Measurements from ENCODE around the gene RFX2.
A peak's percentile ranks its signal among the peaks of the same experiment; 100 is the strongest.

The RFX2 gene

DNA sequence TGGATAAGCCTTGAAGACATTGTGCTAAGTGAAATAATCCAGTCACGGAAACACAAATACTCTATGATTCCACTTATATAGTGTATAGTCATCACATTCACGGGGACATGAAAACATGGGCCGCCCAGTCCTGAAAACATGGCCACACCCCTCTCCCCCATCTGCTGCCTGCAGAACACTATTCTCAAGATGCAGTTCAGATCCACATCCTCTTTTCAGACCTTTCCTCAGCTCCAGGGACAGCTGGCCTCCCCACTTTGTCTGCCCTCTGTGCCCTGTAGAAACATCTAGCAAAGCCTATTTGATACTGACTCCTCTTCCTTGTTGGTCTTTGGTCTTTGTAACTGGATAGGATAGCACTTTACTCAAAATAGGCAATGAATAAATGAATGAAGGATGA is 8.3 kb downstream of the RFX2 start:
- H3K9me3 ChIP-seq (ENCODE audit: low read length): no peaks in the 10 kb centered on the region
- H3K9ac ChIP-seq (ENCODE audit: low read length): no peak overlapping the region
- H3K36me3 ChIP-seq (ENCODE audit: insufficient read depth, low read length): peaks cover 5% of the 10 kb centered on the region
- no peaks in the 10 kb centered on the region for H3K27me3 ChIP-seq (ENCODE audit: control insufficient read depth in 1 of 2, insufficient read depth in 2 of 2, low read length in 2 of 2)
- H3K27ac ChIP-seq (ENCODE audit: low read depth, low read length): peak overlapping the region; percentile 86
- H3K4me3 ChIP-seq (ENCODE audit: low read depth in 1 of 2, low read length in 2 of 2): no peak overlapping the region
- peaks cover 86% of the 10 kb centered on the region for H3K4me1 ChIP-seq (ENCODE audit: insufficient read depth, low read length)

DNA sequence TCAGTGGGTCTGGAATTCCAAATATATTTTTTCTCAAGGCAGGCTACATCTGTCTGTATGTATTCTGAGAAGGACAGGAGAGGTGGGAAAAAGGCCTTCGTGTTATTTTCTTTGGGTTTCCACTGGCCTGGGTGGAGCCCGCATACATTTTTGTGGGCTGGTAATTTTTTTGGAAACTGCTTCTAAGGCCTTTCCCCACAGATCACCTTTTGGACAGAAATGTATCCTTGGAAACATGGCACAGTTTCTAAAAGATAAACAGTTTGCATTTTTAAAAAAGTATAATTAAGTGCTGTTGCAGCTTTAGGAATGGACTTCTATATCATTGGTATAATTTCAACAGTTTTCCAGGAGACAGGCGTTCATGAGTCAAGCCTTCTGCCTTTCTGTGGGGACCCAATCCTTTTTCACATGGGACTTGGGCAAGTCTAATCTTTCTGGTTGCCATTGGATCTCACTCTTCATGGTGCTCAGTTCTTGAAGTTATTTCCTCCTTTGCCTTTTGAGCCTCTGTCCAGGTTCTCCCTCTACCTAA is 8.9 kb downstream of the RFX2 start:
- H3K9me3 ChIP-seq (ENCODE audit: low read length): no peaks in the 10 kb centered on the region
- H3K4me3 ChIP-seq (ENCODE audit: low read depth in 1 of 2, low read length in 2 of 2): no peak overlapping the region
- H3K27me3 ChIP-seq (ENCODE audit: control insufficient read depth in 1 of 2, insufficient read depth in 2 of 2, low read length in 2 of 2): no peaks in the 10 kb centered on the region
- H3K4me1 ChIP-seq (ENCODE audit: insufficient read depth, low read length): peaks cover 90% of the 10 kb centered on the region
- no peak overlapping the region for H3K9ac ChIP-seq (ENCODE audit: low read length)
- H3K27ac ChIP-seq (ENCODE audit: low read depth, low read length): peak overlapping the region; percentile 8
- peaks cover 5% of the 10 kb centered on the region for H3K36me3 ChIP-seq (ENCODE audit: insufficient read depth, low read length)

DNA sequence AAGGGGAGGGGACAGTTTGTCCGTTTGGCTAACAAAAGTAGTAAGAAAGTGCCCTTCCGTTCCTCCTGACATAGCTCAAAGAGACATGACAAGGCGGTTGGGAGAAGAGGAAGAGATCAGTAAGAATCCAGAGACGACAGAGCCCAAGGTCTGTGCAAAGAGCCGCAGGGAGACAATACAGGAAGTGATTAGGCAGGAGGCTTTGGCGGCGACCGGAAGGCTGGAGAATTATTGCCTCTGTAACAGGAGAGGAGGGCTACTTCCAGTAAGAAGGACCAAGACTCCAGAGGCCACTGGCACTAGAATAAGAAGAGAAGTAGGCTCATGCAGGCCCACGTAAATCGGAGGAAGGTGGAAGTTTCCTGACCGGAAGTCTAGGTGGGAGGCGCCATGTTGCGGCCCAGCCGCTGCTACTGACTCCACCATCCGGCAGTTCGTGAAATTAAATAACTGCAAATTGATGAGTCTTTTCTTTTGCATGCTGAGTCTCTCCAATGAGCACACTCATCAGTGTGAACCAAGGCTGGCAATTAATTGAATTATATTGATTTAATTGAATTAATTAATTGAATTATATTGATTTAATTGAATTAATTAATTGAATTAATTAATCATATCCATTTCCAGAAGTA is 9.9 kb downstream of the RFX2 start:
- H3K9me3 ChIP-seq (ENCODE audit: low read length): no peaks in the 10 kb centered on the region
- H3K4me3 ChIP-seq (ENCODE audit: low read depth in 1 of 2, low read length in 2 of 2): peak overlapping the region in 1 of 2 donors; percentile 23
- no peaks in the 10 kb centered on the region for H3K27me3 ChIP-seq (ENCODE audit: control insufficient read depth in 1 of 2, insufficient read depth in 2 of 2, low read length in 2 of 2)
- no peak overlapping the region for H3K9ac ChIP-seq (ENCODE audit: low read length)
- peaks cover 88% of the 10 kb centered on the region for H3K4me1 ChIP-seq (ENCODE audit: insufficient read depth, low read length)
- H3K27ac ChIP-seq (ENCODE audit: low read depth, low read length): peak overlapping the region; percentile 69
- H3K36me3 ChIP-seq (ENCODE audit: insufficient read depth, low read length): no peaks in the 10 kb centered on the region

DNA sequence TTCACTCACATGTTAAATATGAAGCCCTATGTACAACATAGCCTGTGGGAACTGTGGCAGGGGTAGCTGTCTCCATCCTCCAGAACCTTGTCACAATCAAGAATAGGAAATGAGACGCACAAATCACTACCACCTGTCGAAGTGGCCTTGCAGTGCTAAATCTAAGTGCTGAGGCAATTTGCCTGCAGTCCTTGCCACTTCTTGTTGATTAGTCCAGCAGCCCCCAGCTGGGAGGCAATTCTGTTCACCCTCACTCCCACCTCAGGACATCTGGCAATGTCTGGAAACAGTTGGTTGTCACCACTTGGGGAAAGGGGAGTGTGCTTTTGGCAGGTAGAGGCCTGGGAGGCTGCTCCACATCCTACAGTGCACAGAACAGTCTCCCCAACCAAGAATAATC is 10.7 kb downstream of the RFX2 start:
- H3K9me3 ChIP-seq (ENCODE audit: low read length): no peaks in the 10 kb centered on the region
- H3K4me1 ChIP-seq (ENCODE audit: insufficient read depth, low read length): peaks cover 83% of the 10 kb centered on the region
- no peaks in the 10 kb centered on the region for H3K36me3 ChIP-seq (ENCODE audit: insufficient read depth, low read length)
- H3K4me3 ChIP-seq (ENCODE audit: low read depth in 1 of 2, low read length in 2 of 2): peak overlapping the region in 1 of 2 donors; percentile 7
- H3K9ac ChIP-seq (ENCODE audit: low read length): peak overlapping the region; percentile 29
- no peaks in the 10 kb centered on the region for H3K27me3 ChIP-seq (ENCODE audit: control insufficient read depth in 1 of 2, insufficient read depth in 2 of 2, low read length in 2 of 2)
- peak overlapping the region; percentile 69 for H3K27ac ChIP-seq (ENCODE audit: low read depth, low read length)

DNA sequence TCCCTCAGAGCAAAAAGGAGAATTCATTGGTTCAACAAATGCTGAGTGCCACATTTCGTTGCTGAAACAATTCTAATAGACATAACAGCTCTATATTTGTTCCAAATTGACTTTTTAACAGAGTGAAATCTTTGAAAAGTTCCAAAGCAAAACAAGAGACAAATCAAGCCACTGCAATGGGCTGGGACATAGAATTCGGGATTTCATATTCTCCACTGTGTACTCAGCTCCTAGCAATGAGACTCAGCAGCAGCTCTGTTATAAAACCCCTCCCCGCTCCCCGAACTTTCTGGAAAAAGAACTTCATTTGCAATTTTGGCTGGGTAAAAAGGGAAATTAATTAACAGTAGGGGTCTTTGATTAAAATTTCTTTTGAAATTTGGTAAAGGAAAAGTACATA is 11.3 kb downstream of the RFX2 start:
- no peaks in the 10 kb centered on the region for H3K27me3 ChIP-seq (ENCODE audit: control insufficient read depth in 1 of 2, insufficient read depth in 2 of 2, low read length in 2 of 2)
- H3K27ac ChIP-seq (ENCODE audit: low read depth, low read length): peak overlapping the region; percentile 69
- no peaks in the 10 kb centered on the region for H3K9me3 ChIP-seq (ENCODE audit: low read length)
- no peaks in the 10 kb centered on the region for H3K36me3 ChIP-seq (ENCODE audit: insufficient read depth, low read length)
- H3K4me1 ChIP-seq (ENCODE audit: insufficient read depth, low read length): peaks cover 83% of the 10 kb centered on the region
- H3K4me3 ChIP-seq (ENCODE audit: low read depth in 1 of 2, low read length in 2 of 2): peak overlapping the region in 1 of 2 donors; percentile 7
- peak overlapping the region; percentile 29 for H3K9ac ChIP-seq (ENCODE audit: low read length)

DNA sequence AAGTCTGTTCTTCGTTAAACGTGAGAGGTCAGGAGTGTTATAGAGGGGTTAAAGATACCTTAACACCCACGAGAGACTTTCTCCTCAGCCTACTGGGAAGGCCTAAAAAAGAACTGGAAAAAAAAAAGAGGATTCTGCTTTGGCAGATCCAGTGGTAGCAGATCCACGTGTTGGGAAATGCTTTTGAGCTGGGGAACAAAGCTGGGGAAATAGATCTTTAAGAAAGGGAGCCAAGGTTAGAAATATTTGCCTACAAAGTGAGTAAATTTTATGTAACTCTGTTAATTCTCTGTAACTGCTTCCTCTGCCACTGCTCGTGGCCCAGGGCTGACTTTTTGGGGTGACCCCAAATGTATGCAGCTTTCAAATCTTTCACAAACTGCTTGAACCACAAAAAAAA is 11.7 kb downstream of the RFX2 start:
- H3K9me3 ChIP-seq (ENCODE audit: low read length): no peaks in the 10 kb centered on the region
- H3K4me1 ChIP-seq (ENCODE audit: insufficient read depth, low read length): peaks cover 83% of the 10 kb centered on the region
- no peaks in the 10 kb centered on the region for H3K36me3 ChIP-seq (ENCODE audit: insufficient read depth, low read length)
- peak overlapping the region; percentile 69 for H3K27ac ChIP-seq (ENCODE audit: low read depth, low read length)
- H3K9ac ChIP-seq (ENCODE audit: low read length): peak overlapping the region; percentile 29
- no peaks in the 10 kb centered on the region for H3K27me3 ChIP-seq (ENCODE audit: control insufficient read depth in 1 of 2, insufficient read depth in 2 of 2, low read length in 2 of 2)
- peak overlapping the region in 1 of 2 donors; percentile 16 for H3K4me3 ChIP-seq (ENCODE audit: low read depth in 1 of 2, low read length in 2 of 2)

DNA sequence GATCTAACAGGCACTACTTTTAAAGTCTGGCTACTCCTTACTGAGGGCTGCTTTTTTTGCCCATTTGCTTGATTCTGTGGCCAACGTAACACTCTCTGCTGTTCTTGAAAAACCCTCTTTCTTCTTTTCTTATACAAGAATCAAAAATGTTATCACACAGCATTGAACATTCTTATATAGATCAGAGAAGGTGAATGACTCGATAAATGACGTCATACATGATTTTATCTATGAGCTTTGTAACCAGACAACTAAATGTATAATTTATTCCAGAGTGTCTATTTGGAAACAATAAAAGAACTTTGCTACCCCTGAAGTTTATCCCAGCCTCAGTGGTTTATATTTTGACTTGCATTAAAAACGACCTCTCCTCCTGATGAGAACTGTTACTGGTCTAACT is 12.4 kb downstream of the RFX2 start:
- Histone ChIP-seq H3K9me3 (ENCODE audit: low read length) (no peaks in the 10 kb centered on the region), H3K4me3 (ENCODE audit: low read depth in 1 of 2, low read length in 2 of 2) (no peak overlapping the region), H3K36me3 (ENCODE audit: insufficient read depth, low read length) (no peaks in the 10 kb centered on the region), H3K9ac (ENCODE audit: low read length) (peak overlapping the region; percentile 29), H3K27ac (ENCODE audit: low read depth, low read length) (peak overlapping the region; percentile 69), H3K4me1 (ENCODE audit: insufficient read depth, low read length) (peaks cover 83% of the 10 kb centered on the region), H3K27me3 (ENCODE audit: control insufficient read depth in 1 of 2, insufficient read depth in 2 of 2, low read length in 2 of 2) (no peaks in the 10 kb centered on the region)

DNA sequence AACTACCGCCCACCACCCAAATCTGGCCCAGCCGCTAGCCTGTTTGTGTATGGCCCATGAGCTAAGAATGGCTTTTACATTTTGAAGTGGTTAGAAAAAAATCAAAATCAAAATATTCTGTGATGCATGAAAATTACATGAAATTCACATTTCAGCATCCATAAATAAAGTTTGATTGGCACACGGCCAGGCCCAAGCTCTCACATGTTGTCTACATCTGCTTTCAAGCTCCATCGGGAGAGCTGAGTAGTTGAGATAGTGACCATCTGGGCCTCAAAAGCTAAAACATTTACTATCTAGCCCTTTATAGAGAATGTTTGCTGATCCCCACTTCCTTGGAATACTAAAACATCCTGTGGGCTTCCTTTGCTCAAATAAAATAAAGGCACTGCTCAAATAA is 14.5 kb downstream of the RFX2 start:
- Histone ChIP-seq H3K4me3 (ENCODE audit: low read depth in 1 of 2, low read length in 2 of 2) (no peak overlapping the region), H3K4me1 (ENCODE audit: insufficient read depth, low read length) (peaks cover 82% of the 10 kb centered on the region), H3K9me3 (ENCODE audit: low read length) (no peaks in the 10 kb centered on the region), H3K27me3 (ENCODE audit: control insufficient read depth in 1 of 2, insufficient read depth in 2 of 2, low read length in 2 of 2) (no peaks in the 10 kb centered on the region), H3K27ac (ENCODE audit: low read depth, low read length) (peak overlapping the region; percentile 50), H3K9ac (ENCODE audit: low read length) (no peak overlapping the region), H3K36me3 (ENCODE audit: insufficient read depth, low read length) (no peaks in the 10 kb centered on the region)

DNA sequence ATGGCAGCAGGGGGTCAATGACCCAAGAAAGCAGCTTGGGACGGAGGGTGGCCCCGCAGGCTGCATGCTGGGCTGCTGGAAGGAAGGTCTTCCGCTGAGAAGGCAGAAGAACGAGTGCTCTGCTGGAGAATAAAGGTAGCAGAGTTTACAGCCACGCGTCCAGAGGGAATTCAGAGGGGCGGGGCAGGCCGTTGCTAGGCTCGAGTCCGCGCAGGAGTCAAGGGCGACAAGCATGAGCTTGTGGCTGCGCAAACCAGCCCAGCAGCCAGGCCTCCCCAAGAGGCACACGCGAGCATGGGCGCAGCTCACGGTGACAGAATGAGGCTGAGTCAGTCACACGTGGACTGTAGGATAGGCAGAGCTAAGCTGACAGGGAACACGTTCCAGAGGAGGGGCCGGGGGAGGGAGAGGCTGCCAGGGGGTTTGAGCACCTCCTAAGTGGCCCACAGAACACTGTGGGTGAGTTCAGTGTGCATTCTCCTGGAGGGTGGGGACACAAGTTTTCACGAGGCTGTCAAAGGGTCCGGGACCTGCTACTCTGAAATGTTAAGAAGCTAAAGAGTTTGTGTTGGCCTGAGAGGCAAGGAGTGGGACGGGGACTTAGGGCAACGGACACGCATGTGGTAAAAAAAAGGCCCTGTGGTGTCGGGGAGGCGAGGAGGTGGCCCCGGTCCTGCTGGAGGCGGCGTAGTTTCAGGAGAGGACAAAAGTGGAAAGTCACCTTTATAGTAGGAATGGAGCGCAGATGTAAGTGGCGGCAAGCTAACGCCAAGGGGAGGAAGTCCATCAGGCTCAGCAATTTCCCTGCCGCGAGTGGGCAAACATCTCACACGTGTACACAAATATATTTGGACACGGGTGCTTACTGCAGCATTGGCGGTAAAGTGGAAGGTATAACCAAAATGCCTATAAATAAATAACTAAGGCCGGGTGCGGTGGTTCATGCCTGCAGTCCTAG is 17.7 kb downstream of the RFX2 start:
- Histone ChIP-seq H3K4me1 (ENCODE audit: insufficient read depth, low read length) (peaks cover 81% of the 10 kb centered on the region), H3K9me3 (ENCODE audit: low read length) (no peaks in the 10 kb centered on the region), H3K27me3 (ENCODE audit: control insufficient read depth in 1 of 2, insufficient read depth in 2 of 2, low read length in 2 of 2) (no peaks in the 10 kb centered on the region), H3K27ac (ENCODE audit: low read depth, low read length) (peak overlapping the region; percentile 99), H3K36me3 (ENCODE audit: insufficient read depth, low read length) (no peaks in the 10 kb centered on the region), H3K9ac (ENCODE audit: low read length) (peak overlapping the region; percentile 36), H3K4me3 (ENCODE audit: low read depth in 1 of 2, low read length in 2 of 2) (peak overlapping the region; percentile 7 to 52)

DNA sequence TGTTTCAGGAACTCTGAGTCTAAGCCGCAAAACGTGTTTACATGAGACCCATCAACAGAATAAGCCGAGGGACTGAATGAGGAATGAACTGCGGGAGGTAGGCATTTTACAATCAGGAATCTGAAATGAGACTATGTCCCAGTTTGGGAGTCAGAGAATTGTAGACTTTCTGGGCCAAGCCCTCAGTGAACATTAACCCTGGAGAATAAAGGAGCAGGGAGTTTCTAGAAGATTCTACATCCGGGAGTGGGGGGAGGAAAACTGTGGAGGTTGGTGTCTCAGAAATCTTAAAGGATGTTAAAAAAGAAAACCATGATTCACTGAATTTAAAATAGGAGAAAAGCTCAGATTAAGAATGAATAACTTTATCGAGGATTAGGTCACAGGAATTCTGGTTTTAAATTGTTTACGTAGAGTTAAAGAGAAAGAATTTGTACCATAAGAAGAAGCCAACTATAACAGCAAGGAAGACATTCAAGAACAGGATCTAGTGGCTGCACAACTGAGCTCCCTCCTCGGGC is 18.5 kb downstream of the RFX2 start:
- peaks cover 84% of the 10 kb centered on the region for H3K4me1 ChIP-seq (ENCODE audit: insufficient read depth, low read length)

DNA sequence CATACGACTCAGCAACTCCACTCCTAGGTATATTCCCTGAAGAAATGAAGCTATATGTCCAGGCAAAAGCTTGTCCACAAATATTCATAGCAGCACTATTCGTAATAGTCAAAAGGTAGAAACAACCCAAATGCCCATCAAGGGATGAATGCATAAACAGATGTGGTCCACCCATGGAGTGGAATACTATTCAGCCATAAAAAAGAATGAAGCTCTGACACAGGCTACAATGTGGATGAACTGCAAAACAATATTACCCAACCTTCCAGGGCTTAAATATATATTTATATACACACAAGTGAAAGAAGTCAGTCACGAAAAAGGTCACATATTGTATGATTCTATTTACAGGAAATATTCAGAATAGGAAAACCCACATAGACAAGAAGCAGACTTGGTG is 19.7 kb downstream of the RFX2 start:
- no peaks in the 10 kb centered on the region for H3K9me3 ChIP-seq (ENCODE audit: low read length)
- H3K36me3 ChIP-seq (ENCODE audit: insufficient read depth, low read length): no peaks in the 10 kb centered on the region
- peak overlapping the region; percentile 36 for H3K9ac ChIP-seq (ENCODE audit: low read length)
- H3K4me3 ChIP-seq (ENCODE audit: low read depth in 1 of 2, low read length in 2 of 2): no peak overlapping the region
- H3K27ac ChIP-seq (ENCODE audit: low read depth, low read length): peak overlapping the region; percentile 99
- H3K4me1 ChIP-seq (ENCODE audit: insufficient read depth, low read length): peaks cover 86% of the 10 kb centered on the region
- no peaks in the 10 kb centered on the region for H3K27me3 ChIP-seq (ENCODE audit: control insufficient read depth in 1 of 2, insufficient read depth in 2 of 2, low read length in 2 of 2)

More for the DNA sequence above, 18.5 kb downstream of the RFX2 start:
- no peaks in the 10 kb centered on the region for H3K9me3 ChIP-seq (ENCODE audit: low read length)
- H3K4me3 ChIP-seq (ENCODE audit: low read depth in 1 of 2, low read length in 2 of 2): peak overlapping the region in 1 of 2 donors; percentile 52
- no peaks in the 10 kb centered on the region for H3K27me3 ChIP-seq (ENCODE audit: control insufficient read depth in 1 of 2, insufficient read depth in 2 of 2, low read length in 2 of 2)
- peak overlapping the region; percentile 99 for H3K27ac ChIP-seq (ENCODE audit: low read depth, low read length)
- H3K9ac ChIP-seq (ENCODE audit: low read length): peak overlapping the region; percentile 36
- no peaks in the 10 kb centered on the region for H3K36me3 ChIP-seq (ENCODE audit: insufficient read depth, low read length)

Measured in muscle layer of colon (tissue), 2 donors.